Measurements from ENCODE around the gene ALG9. TPM values are rescaled to one million over a fixed set of nuclear protein-coding genes. Genes with fewer than 3 reads are reported as not detected.

Gene ALG9
- polyA plus RNA-seq, 2 of the 4 experiments (the other 2 are of a cell fraction) = 15.3 to 33.3 TPM

DNA sequence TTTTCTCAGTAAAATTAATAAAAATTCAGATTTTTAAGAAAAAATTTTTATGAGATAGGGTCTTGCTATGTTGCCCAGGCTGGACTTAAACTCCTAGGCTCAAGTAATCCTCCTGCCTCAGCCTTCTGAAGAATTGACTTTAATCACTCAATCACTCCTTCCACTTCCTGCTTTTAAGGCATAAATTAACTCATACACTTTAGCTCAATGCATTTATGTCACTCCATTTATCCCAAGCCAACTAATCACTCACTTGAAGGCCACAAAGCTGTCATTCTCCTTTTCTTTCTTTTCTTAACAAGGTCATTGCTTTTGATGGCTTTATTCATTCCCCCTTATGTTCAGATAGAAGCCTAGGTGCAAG is 877 bp downstream of the ALG9 start:
- H3K4me3 ChIP-seq = peak overlapping the region; percentile 61
- no peak; a peak in 1 of 6 replicates for ATAC-seq
- peak overlapping the region; percentile 76 for H3K4me2 ChIP-seq
- peak overlapping the region; percentile 92 to 99; a peak in 4 of 6 replicates for H3K27ac ChIP-seq
- TF ChIP-seq FOSB (CRISPR knock-in tag; IDR thresholded peaks at IDR 0.05) = no peak
- no peak for TF ChIP-seq CBX2 (IDR thresholded peaks at IDR 0.05; ENCODE audit: borderline replicate concordance, low read depth)
- TF ChIP-seq PHF8 (IDR thresholded peaks at IDR 0.05; ENCODE audit: borderline replicate concordance, low read depth) = no peak
- TF ChIP-seq POLR2AphosphoS2 (conservative IDR thresholded peaks at IDR 0.05; ENCODE audit: low read length) = no peak
- no peak for TF ChIP-seq JUNB (IDR thresholded peaks at IDR 0.05)
- TF ChIP-seq FOSL2 (IDR thresholded peaks at IDR 0.05) = no peak
- no peak for TF ChIP-seq FOSL2 (CRISPR knock-in tag; IDR thresholded peaks at IDR 0.05)
- TF ChIP-seq RFX5 (IDR thresholded peaks at IDR 0.05) = no peak
- TF ChIP-seq, protein P1, sequence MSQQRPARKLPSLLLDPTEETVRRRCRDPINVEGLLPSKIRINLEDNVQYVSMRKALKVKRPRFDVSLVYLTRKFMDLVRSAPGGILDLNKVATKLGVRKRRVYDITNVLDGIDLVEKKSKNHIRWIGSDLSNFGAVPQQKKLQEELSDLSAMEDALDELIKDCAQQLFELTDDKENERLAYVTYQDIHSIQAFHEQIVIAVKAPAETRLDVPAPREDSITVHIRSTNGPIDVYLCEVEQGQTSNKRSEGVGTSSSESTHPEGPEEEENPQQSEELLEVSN (IDR thresholded peaks at IDR 0.05; ENCODE audit: borderline replicate concordance, low read depth) = no peak
- no peak for TF ChIP-seq ZSCAN20 (CRISPR knock-in tag; IDR thresholded peaks at IDR 0.05)
- no peak for TF ChIP-seq RAD21 (conservative IDR thresholded peaks at IDR 0.05 in 1 of 2, IDR thresholded peaks at IDR 0.05 in 1 of 2)
- TF ChIP-seq POLR2A (IDR thresholded peaks at IDR 0.05; ENCODE audit: low read length) = no peak
- no peak for TF ChIP-seq MAZ (IDR thresholded peaks at IDR 0.05; ENCODE audit: borderline replicate concordance, low read depth, low read length)
- no peak for TF ChIP-seq HDAC2 (IDR thresholded peaks at IDR 0.05)
- TF ChIP-seq NFE2L2 (conservative IDR thresholded peaks at IDR 0.05; ENCODE audit: low read length) = no peak
- TF ChIP-seq ZC3H11A (IDR thresholded peaks at IDR 0.05) = no peak
- POLR2A ChIA-PET = interaction anchor here (1.3 to 1.6 kb wide), 2 partner anchors 56 to 112 kb away, joined by 3 to 4 read pairs; no protein-coding TSS in a partner anchor
- CTCF ChIA-PET = interaction anchor here (1.2 to 1.8 kb wide), 5 partner anchors 10 to 111 kb away, joined by 3 to 6 read pairs (median 4); no protein-coding TSS in a partner anchor
- H3K4me1 ChIP-seq = peaks cover 9% of the 10 kb centered on the region; the same call in 2 of the 3 replicates
- no peaks in the 10 kb centered on the region for H3K9me3 ChIP-seq
- no peak for DNase-seq (ENCODE audit: low read depth in 1 of 2, low spot score in 1 of 2)
- no peak for FAIRE-seq

DNA sequence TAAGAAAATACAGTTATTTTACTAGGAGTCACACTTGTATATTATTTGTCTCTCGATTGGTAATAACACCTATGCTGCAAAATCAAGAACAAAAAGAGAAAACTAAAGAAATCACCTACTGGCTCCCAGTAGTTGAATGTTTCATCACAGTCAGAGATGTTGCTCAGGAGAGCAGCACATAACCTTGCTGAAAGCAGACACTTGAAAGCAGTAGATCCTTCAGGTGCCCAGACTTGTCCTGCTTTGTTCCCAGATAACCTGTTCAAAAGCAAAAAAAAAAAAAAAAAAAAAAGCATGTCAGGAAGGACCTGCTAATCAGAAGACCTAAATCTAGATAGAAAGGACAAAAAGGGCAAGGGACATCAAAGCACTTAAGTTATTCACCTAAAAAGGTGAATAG is 1.3 kb downstream of the ALG9 start:
- ChIA-PET CTCF (interaction anchor here (1.2 to 1.8 kb wide), 3 partner anchors 28 to 112 kb away, joined by 3 to 6 read pairs (median 5); no protein-coding TSS in a partner anchor), POLR2A (interaction anchor here (1.6 kb wide), 1 partner anchor 57 kb away, joined by 4 read pairs; no protein-coding TSS in a partner anchor)
- no peak for FAIRE-seq
- TF ChIP-seq POLR2A (IDR thresholded peaks at IDR 0.05; ENCODE audit: low read length) (no peak), RAD21 (conservative IDR thresholded peaks at IDR 0.05 in 1 of 2, IDR thresholded peaks at IDR 0.05 in 1 of 2) (no peak), ZNF302 (CRISPR knock-in tag; IDR thresholded peaks at IDR 0.05) (no peak), SMC3 (IDR thresholded peaks at IDR 0.05) (no peak), CHD4 (IDR thresholded peaks at IDR 0.05; ENCODE audit: borderline replicate concordance) (no peak), RARB (CRISPR knock-in tag; IDR thresholded peaks at IDR 0.05) (no peak), CBX8 (IDR thresholded peaks at IDR 0.05) (no peak), POLR2AphosphoS2 (conservative IDR thresholded peaks at IDR 0.05; ENCODE audit: low read length) (no peak), KDM1A (IDR thresholded peaks at IDR 0.05; ENCODE audit: low read depth) (no peak), ZSCAN20 (CRISPR knock-in tag; IDR thresholded peaks at IDR 0.05) (no peak), HOXA7 (CRISPR knock-in tag; IDR thresholded peaks at IDR 0.05) (no peak), RFX5 (IDR thresholded peaks at IDR 0.05) (no peak), CHD2 (IDR thresholded peaks at IDR 0.05; ENCODE audit: low read length, partially characterized antibody) (no peak)
- TF ChIP-seq, protein P2, sequence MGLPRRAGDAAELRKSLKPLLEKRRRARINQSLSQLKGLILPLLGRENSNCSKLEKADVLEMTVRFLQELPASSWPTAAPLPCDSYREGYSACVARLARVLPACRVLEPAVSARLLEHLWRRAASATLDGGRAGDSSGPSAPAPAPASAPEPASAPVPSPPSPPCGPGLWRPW (IDR thresholded peaks at IDR 0.05) = no peak
- TF ChIP-seq, protein P3, sequence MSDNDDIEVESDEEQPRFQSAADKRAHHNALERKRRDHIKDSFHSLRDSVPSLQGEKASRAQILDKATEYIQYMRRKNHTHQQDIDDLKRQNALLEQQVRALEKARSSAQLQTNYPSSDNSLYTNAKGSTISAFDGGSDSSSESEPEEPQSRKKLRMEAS (IDR thresholded peaks at IDR 0.05) = no peak
- TF ChIP-seq, protein P4, sequence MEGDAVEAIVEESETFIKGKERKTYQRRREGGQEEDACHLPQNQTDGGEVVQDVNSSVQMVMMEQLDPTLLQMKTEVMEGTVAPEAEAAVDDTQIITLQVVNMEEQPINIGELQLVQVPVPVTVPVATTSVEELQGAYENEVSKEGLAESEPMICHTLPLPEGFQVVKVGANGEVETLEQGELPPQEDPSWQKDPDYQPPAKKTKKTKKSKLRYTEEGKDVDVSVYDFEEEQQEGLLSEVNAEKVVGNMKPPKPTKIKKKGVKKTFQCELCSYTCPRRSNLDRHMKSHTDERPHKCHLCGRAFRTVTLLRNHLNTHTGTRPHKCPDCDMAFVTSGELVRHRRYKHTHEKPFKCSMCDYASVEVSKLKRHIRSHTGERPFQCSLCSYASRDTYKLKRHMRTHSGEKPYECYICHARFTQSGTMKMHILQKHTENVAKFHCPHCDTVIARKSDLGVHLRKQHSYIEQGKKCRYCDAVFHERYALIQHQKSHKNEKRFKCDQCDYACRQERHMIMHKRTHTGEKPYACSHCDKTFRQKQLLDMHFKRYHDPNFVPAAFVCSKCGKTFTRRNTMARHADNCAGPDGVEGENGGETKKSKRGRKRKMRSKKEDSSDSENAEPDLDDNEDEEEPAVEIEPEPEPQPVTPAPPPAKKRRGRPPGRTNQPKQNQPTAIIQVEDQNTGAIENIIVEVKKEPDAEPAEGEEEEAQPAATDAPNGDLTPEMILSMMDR (IDR thresholded peaks at IDR 0.05) = no peak
- peaks cover 9% of the 10 kb centered on the region; the same call in 2 of the 3 replicates for H3K4me1 ChIP-seq
- no peaks in the 10 kb centered on the region for H3K9me3 ChIP-seq
- peak overlapping the region in 1 of 2 experiments; percentile 99; a peak in 2 of 6 replicates for H3K27ac ChIP-seq
- H3K4me2 ChIP-seq = peak overlapping the region; percentile 76
- no peak for DNase-seq (ENCODE audit: low read depth in 1 of 2, low spot score in 1 of 2)
- no peak overlapping the region for H3K4me3 ChIP-seq
- WGBS (ENCODE audit: missing lambda C conversion rate) = 67% methylated on average over 1 of the region's 1 CpG
- ATAC-seq = no peak
